ENCODE results near the gene REM1.

The REM1 gene

DNA sequence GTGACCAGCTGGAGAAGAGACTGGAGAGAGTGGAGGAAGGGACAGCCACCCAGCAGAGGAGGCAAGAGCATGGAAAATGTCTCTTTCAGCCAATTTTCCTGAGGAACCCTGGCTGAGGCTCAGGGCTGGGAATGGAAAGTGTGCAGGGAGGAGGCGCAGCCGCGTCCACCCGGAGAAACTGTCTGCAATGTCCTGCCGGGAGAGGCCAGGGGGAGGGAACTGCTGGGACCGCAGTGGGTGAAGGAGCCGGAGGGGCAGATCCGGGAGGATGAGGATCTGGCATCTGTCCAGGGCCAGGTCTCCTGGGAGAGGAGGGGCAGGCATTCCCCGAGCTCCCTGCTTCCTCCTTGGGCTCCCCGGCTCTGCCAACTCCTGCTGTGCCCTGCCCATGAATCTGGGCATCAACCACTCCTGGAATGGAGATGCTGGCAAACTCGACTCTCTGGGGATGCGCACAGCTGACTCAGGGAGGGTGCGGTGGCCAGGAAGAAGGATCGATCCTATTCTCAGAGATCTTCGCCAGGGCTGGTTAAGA, 21.7 kb downstream of the REM1 start (continued):
- TF ChIP-seq, protein P1, sequence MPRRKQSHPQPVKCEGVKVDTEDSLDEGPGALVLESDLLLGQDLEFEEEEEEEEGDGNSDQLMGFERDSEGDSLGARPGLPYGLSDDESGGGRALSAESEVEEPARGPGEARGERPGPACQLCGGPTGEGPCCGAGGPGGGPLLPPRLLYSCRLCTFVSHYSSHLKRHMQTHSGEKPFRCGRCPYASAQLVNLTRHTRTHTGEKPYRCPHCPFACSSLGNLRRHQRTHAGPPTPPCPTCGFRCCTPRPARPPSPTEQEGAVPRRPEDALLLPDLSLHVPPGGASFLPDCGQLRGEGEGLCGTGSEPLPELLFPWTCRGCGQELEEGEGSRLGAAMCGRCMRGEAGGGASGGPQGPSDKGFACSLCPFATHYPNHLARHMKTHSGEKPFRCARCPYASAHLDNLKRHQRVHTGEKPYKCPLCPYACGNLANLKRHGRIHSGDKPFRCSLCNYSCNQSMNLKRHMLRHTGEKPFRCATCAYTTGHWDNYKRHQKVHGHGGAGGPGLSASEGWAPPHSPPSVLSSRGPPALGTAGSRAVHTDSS (tag by site-specific recombination; IDR thresholded peaks at IDR 0.05), result no peak
- TF ChIP-seq, protein P2, sequence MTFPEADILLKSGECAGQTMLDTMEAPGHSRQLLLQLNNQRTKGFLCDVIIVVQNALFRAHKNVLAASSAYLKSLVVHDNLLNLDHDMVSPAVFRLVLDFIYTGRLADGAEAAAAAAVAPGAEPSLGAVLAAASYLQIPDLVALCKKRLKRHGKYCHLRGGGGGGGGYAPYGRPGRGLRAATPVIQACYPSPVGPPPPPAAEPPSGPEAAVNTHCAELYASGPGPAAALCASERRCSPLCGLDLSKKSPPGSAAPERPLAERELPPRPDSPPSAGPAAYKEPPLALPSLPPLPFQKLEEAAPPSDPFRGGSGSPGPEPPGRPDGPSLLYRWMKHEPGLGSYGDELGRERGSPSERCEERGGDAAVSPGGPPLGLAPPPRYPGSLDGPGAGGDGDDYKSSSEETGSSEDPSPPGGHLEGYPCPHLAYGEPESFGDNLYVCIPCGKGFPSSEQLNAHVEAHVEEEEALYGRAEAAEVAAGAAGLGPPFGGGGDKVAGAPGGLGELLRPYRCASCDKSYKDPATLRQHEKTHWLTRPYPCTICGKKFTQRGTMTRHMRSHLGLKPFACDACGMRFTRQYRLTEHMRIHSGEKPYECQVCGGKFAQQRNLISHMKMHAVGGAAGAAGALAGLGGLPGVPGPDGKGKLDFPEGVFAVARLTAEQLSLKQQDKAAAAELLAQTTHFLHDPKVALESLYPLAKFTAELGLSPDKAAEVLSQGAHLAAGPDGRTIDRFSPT (tag by site-specific recombination; IDR thresholded peaks at IDR 0.05), result 0 out of 2 replicates have a peak, but pooled peaks have one; percentile 24

DNA sequence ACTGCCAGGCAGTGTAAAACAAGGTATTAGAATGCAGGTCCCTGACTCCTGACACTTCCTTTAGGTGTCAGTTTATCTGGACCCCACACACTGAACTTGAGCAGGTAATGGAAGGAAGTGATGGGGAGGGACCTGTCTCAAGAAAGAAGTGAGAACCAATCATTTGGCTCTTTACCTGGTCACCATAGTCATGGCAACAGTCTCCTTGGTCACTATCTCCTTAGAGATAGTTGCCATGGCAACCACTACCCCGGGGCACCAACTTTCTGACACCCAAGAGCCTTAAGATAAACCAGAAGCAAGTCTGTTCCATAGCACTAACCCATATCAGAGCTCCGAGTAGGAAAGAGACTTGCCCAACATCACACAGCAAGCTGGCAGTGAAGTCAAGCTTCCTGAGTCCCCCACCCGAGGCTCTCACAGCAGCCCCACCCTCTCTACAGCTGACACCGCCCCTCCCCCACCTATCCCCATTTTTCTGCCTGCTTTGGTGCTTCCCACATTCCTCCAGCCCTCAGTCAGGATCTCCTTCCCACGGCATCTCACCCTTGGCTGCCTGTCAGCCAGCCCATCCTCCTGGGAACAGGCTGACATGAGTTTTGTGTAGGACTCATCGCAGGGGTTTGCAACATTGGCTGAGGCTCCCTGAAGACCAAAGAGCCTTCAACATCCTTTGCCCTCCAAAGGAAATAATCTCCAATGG, 22.9 kb downstream of the REM1 start:
- H3K27ac ChIP-seq (ENCODE audit: extremely low read depth, low read depth, low read length), result no peak overlapping the region
- CTCF ChIA-PET, result interaction anchor here (0.6 to 1.0 kb wide), 3 partner anchors 13 to 137 kb away, joined by 3 read pairs; no protein-coding TSS in a partner anchor
- H3K36me3 ChIP-seq (ENCODE audit: control insufficient read depth in 2 of 2, insufficient read depth in 1 of 2, low read length in 2 of 2), result no peaks in the 10 kb centered on the region
- no peak overlapping the region for H3K4me3 ChIP-seq (ENCODE audit: low read depth, low read length)
- no peaks in the 10 kb centered on the region for H3K9me3 ChIP-seq (ENCODE audit: control insufficient read depth, insufficient read depth, low read depth, low read length)
- H3K4me1 ChIP-seq (ENCODE audit: control insufficient read depth, insufficient read depth, low read length), result 0 out of 2 replicates have a peak, but pooled peaks cover 2% of the 10 kb centered on the region
- no peak for TF ChIP-seq ZNF391 (tag by site-specific recombination; IDR thresholded peaks at IDR 0.05; ENCODE audit: borderline replicate concordance, low read depth)
- TF ChIP-seq, protein P3, sequence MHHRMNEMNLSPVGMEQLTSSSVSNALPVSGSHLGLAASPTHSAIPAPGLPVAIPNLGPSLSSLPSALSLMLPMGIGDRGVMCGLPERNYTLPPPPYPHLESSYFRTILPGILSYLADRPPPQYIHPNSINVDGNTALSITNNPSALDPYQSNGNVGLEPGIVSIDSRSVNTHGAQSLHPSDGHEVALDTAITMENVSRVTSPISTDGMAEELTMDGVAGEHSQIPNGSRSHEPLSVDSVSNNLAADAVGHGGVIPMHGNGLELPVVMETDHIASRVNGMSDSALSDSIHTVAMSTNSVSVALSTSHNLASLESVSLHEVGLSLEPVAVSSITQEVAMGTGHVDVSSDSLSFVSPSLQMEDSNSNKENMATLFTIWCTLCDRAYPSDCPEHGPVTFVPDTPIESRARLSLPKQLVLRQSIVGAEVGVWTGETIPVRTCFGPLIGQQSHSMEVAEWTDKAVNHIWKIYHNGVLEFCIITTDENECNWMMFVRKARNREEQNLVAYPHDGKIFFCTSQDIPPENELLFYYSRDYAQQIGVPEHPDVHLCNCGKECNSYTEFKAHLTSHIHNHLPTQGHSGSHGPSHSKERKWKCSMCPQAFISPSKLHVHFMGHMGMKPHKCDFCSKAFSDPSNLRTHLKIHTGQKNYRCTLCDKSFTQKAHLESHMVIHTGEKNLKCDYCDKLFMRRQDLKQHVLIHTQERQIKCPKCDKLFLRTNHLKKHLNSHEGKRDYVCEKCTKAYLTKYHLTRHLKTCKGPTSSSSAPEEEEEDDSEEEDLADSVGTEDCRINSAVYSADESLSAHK (tag by site-specific recombination; IDR thresholded peaks at IDR 0.05), result no peak
- TF ChIP-seq ZNF146 (tag by site-specific recombination; IDR thresholded peaks at IDR 0.05), result no peak
- TF ChIP-seq ZNF600 (tag by site-specific recombination; IDR thresholded peaks at IDR 0.05), result no peak
- TF ChIP-seq, protein P4, sequence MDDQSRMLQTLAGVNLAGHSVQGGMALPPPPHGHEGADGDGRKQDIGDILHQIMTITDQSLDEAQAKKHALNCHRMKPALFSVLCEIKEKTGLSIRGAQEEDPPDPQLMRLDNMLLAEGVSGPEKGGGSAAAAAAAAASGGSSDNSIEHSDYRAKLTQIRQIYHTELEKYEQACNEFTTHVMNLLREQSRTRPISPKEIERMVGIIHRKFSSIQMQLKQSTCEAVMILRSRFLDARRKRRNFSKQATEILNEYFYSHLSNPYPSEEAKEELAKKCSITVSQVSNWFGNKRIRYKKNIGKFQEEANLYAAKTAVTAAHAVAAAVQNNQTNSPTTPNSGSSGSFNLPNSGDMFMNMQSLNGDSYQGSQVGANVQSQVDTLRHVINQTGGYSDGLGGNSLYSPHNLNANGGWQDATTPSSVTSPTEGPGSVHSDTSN (CRISPR knock-in tag; IDR thresholded peaks at IDR 0.05), result no peak
- TF ChIP-seq TRIM28 (IDR thresholded peaks at IDR 0.05; ENCODE audit: borderline replicate concordance, low read length), result no peak
- TF ChIP-seq ZNF660 (tag by site-specific recombination; IDR thresholded peaks at IDR 0.05), result no peak
- no peak for TF ChIP-seq GFI1B (tag by site-specific recombination; IDR thresholded peaks at IDR 0.05)
- TF ChIP-seq, protein P5, sequence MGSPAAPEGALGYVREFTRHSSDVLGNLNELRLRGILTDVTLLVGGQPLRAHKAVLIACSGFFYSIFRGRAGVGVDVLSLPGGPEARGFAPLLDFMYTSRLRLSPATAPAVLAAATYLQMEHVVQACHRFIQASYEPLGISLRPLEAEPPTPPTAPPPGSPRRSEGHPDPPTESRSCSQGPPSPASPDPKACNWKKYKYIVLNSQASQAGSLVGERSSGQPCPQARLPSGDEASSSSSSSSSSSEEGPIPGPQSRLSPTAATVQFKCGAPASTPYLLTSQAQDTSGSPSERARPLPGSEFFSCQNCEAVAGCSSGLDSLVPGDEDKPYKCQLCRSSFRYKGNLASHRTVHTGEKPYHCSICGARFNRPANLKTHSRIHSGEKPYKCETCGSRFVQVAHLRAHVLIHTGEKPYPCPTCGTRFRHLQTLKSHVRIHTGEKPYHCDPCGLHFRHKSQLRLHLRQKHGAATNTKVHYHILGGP (tag by site-specific recombination; IDR thresholded peaks at IDR 0.05), result no peak
- peak; percentile 54 for TF ChIP-seq ZFHX2 (tag by site-specific recombination; conservative IDR thresholded peaks at IDR 0.05)
- no peak for TF ChIP-seq FEZF1 (tag by site-specific recombination; IDR thresholded peaks at IDR 0.05)
- peak; percentile 22; the same call in 1 of the 2 replicates for TF ChIP-seq EGR2 (tag by site-specific recombination; IDR thresholded peaks at IDR 0.05; ENCODE audit: low read depth)
- POLR2A ChIA-PET, result no interaction called here
